IMR-90 (cell line): ENCODE results near the gene CDHR4. TPM values are rescaled to one million over a fixed set of nuclear protein-coding genes. Genes with fewer than 3 reads are reported as not detected.

ENCODE experiments used
- ATAC-seq: fragments of 200-7000 bp; cut with Tn5 transposase; 2 replicates; pipeline ENCODE4 v1.9.1; 2020; ENCODE audit warnings: low read depth, mild to moderate bottlenecking, moderate library complexity
- BruUV-seq: library from RNA; stranded (reverse); fragments of 400-500 nt; replicated peaks from 2 replicates; lab custom pipeline; 2021; lab: Mats Ljungman, UMichigan
- CTCF ChIA-PET: fragments of 300-600 bp; formaldehyde crosslinking; extraction: SDS; loops from one replicate; lab custom pipeline; 2021; ENCODE audit warnings: antibody characterized with exemption; lab: Yijun Ruan, JAX
- POLR2A ChIA-PET: fragments of 300-600 bp; sonication (Branson Sonifier 250); formaldehyde crosslinking; loops from one replicate; lab custom pipeline; 2022; ENCODE audit warnings: antibody characterized with exemption; ENCODE audit not compliant: unreplicated experiment; lab: Charles Lee
- DNase-seq: peaks from one replicate; pipeline ENCODE4 v3.0.0; 2013
- H2AFZ ChIP-seq: replicated peaks from 2 replicates; pipeline ENCODE3; 2013; ENCODE audit warnings: low read length, mild to moderate bottlenecking; ENCODE audit not compliant: poor library complexity
- H2AK5ac ChIP-seq: 2 replicates; pipeline ENCODE4 v1.6.1; 2013; ENCODE audit warnings: low read depth, low read length, inconsistent platforms
- H2AK9ac ChIP-seq: replicated peaks from 2 replicates; pipeline ENCODE3; 2013; ENCODE audit warnings: mild to moderate bottlenecking, low read depth, low read length, moderate library complexity; ENCODE audit not compliant: poor library complexity
- H2BK120ac ChIP-seq: 2 replicates; pipeline ENCODE4 v1.6.1; 2013; ENCODE audit warnings: low read depth, low read length, inconsistent platforms
- H2BK15ac ChIP-seq: 3 replicates; pipeline ENCODE4 v1.6.1; 2013; ENCODE audit warnings: low read depth, low read length, inconsistent platforms
- H2BK20ac ChIP-seq: 2 replicates; pipeline ENCODE4 v1.6.1; 2013; ENCODE audit warnings: low read depth, mild to moderate bottlenecking, inconsistent platforms, low read length, moderate library complexity
- H2BK5ac ChIP-seq: 2 replicates; pipeline ENCODE4 v1.6.1; 2013; ENCODE audit warnings: mild to moderate bottlenecking, low read depth, low read length, inconsistent platforms; ENCODE audit not compliant: poor library complexity, severe bottlenecking
- H3K14ac ChIP-seq: replicated peaks from 2 replicates; pipeline ENCODE4 v1.6.1; 2013; ENCODE audit warnings: low read depth, low read length, inconsistent platforms
- H3K18ac ChIP-seq: 2 replicates; pipeline ENCODE4 v1.6.1; 2013; ENCODE audit warnings: low read depth, low read length, control low read depth
- H3K23ac ChIP-seq: 2 replicates; pipeline ENCODE4 v1.6.1; 2013; ENCODE audit warnings: low read depth, low read length, inconsistent platforms
- H3K27ac ChIP-seq: 2 replicates; pipeline ENCODE4 v1.5.1; 2013; ENCODE audit warnings: mild to moderate bottlenecking, control low read depth, low read length; ENCODE audit not compliant: insufficient read depth
- H3K27me3 ChIP-seq: 2 replicates; pipeline ENCODE4 v1.6.1; 2013; ENCODE audit warnings: low read length; ENCODE audit not compliant: control insufficient read depth, insufficient read depth
- H3K36me3 ChIP-seq: 2 replicates; pipeline ENCODE4 v1.6.1; 2013; ENCODE audit warnings: low read length, mixed read lengths; ENCODE audit not compliant: control insufficient read depth, insufficient read depth
- H3K4ac ChIP-seq: 2 replicates; pipeline ENCODE4 v1.6.1; 2013; ENCODE audit warnings: low read depth, low read length, inconsistent platforms
- H3K4me1 ChIP-seq: 2 replicates; pipeline ENCODE4 v1.6.1; 2013; ENCODE audit warnings: low read length, mixed read lengths; ENCODE audit not compliant: control insufficient read depth, insufficient read depth
- H3K4me2 ChIP-seq: 2 replicates; pipeline ENCODE4 v1.6.1; 2013; ENCODE audit warnings: low read depth, mild to moderate bottlenecking, control low read depth, low read length, moderate library complexity
- H3K4me3 ChIP-seq: 2 replicates; pipeline ENCODE4 v1.5.1; 2013; ENCODE audit warnings: low read depth, mild to moderate bottlenecking, control low read depth, low read length, moderate library complexity; ENCODE audit not compliant: insufficient read depth
- H3K56ac ChIP-seq: 2 replicates; pipeline ENCODE4 v1.6.1; 2013; ENCODE audit warnings: low read length, inconsistent platforms; ENCODE audit not compliant: insufficient read depth; ENCODE audit errors: extremely low read depth
- H3K79me1 ChIP-seq, 2 experiments: 2 replicates each; pipeline ENCODE4 v1.6.1; 2013; ENCODE audit warnings: low read length in 2 of 2, inconsistent platforms in 1 of 2, low read depth in 1 of 2
- H3K9ac ChIP-seq: 2 replicates; pipeline ENCODE4 v1.6.1; 2013; ENCODE audit warnings: low read depth, low read length, control low read depth
- H3K9me1 ChIP-seq: 2 replicates; pipeline ENCODE4 v1.6.1; 2013; ENCODE audit warnings: low read length, inconsistent platforms; ENCODE audit not compliant: insufficient read depth
- H3K9me3 ChIP-seq: 2 replicates; pipeline ENCODE4 v1.6.1; 2013; ENCODE audit warnings: low read length; ENCODE audit not compliant: control insufficient read depth, insufficient read depth
- H4K20me1 ChIP-seq: 2 replicates; pipeline ENCODE4 v1.6.1; 2013; ENCODE audit warnings: low read length, inconsistent platforms; ENCODE audit not compliant: insufficient read depth
- H4K5ac ChIP-seq: 2 replicates; pipeline ENCODE4 v1.6.1; 2013; ENCODE audit warnings: mild to moderate bottlenecking, low read depth, low read length, control low read depth
- H4K8ac ChIP-seq, 2 experiments: 2 replicates each; pipeline ENCODE4 v1.6.1; 2013; ENCODE audit warnings: low read depth in 2 of 2, low read length in 2 of 2, control low read depth in 1 of 2, inconsistent platforms in 1 of 2
- H4K91ac ChIP-seq: 2 replicates; pipeline ENCODE4 v1.6.1; 2013; ENCODE audit warnings: low read depth, low read length, inconsistent platforms; ENCODE audit not compliant: insufficient read depth
- FOS ChIP-seq: fragments of 150-350 bp; IDR thresholded peaks from 2 replicates; pipeline ENCODE4 v1.6.1; 2016; ENCODE audit warnings: low read depth, low read length
- MXI1 ChIP-seq: IDR thresholded peaks from 2 replicates; pipeline ENCODE4 v1.6.1; 2012; ENCODE audit warnings: low read depth, mild to moderate bottlenecking, low read length, moderate library complexity, borderline replicate concordance
- NFE2L2 ChIP-seq: fragments of 150-350 bp; IDR thresholded peaks from 2 replicates; pipeline ENCODE4 v1.6.1; 2016; ENCODE audit warnings: low read depth, mild to moderate bottlenecking, low read length
- WGBS, 2 experiments: methylation state at CpG; one replicate each; pipeline versions ENCODE4 v1.1.5 to v1.1.7; 2013; ENCODE audit warnings: missing lambda C conversion rate in 2 of 2; ENCODE audit not compliant: insufficient read length in 1 of 2; ENCODE audit errors: extremely low coverage in 2 of 2; 5-methylcytosine and 5-hydroxymethylcytosine counted together
- dilution Hi-C: fragments of 300-500 bp; cut with HindIII; formaldehyde crosslinking; loops from one replicate; pipeline ENCODE4 v1.14.3; 2018; ENCODE audit warnings: low sequenced_read_pairs; ENCODE audit not compliant: unreplicated experiment
- in situ Hi-C: fragments of 300-500 bp; cut with MboI; formaldehyde crosslinking; loops from 3 replicates; pipeline ENCODE4 v1.14.3; 2019; ENCODE audit warnings: low sequenced_read_pairs, inconsistent platforms, mixed read lengths
- intact Hi-C: fragments of 100-400 bp; cut with micrococcal nuclease; formaldehyde crosslinking; loops from 2 replicates; pipeline ENCODE4 v1.10.0; 2022
- polyA plus RNA-seq, 3 experiments: library from polyadenylated mRNA; depleted of rRNA; stranded (reverse); fragments of >200 nt; gene quantifications; 2 replicates each; pipeline ENCODE4 v1.2.3, GENCODE V29; 2012; ENCODE audit warnings: low replicate concordance in 1 of 3
- total RNA-seq: library from RNA; depleted of rRNA; stranded (reverse); fragments of >200 nt; gene quantifications from 2 replicates; pipeline ENCODE4 v1.2.3, GENCODE V29; 2012

CDHR4 gene
- total and polyA plus RNA-seq, 2 of the 4 experiments (the other 2 are of a cell fraction), result not detected

GRCh38 chr3:49804141-49805041 is 4.7 kb upstream of the CDHR4 start:
- Histone ChIP-seq H4K5ac (no peak overlapping the region), H2BK20ac (no peak overlapping the region), H2BK120ac (no peak overlapping the region), H2AFZ (peak overlapping the region; percentile 97), H3K27ac (no peak overlapping the region), H4K20me1 (no peaks in the 10 kb centered on the region), H2AK5ac (peak overlapping the region; percentile 14; the same call in 1 of the 2 replicates), H3K23ac (peak overlapping the region; percentile 83), H3K9ac (peak overlapping the region; percentile 72; the same call in 1 of the 2 replicates), H4K8ac (peak overlapping the region in 1 of 2 experiments; percentile 82; a peak in 3 of 4 replicates), H3K4me3 (peak overlapping the region; percentile 79; the same call in 1 of the 2 replicates), H2BK15ac (no peak overlapping the region), H3K18ac (no peak overlapping the region; the same call in 1 of the 2 replicates), H3K36me3 (peaks cover 5% of the 10 kb centered on the region; the same call in 1 of the 2 replicates), H3K14ac (peak overlapping the region; percentile 38), H3K9me1 (peaks cover 7% of the 10 kb centered on the region; the same call in 1 of the 2 replicates), H3K4me1 (peaks cover 35% of the 10 kb centered on the region), H3K79me1 (peaks cover 0 to 9% of the 10 kb centered on the region in 2 experiments; a peak in 1 of 4 replicates), H3K9me3 (no peaks in the 10 kb centered on the region), H4K91ac (no peak overlapping the region; the same call in 1 of the 2 replicates), H3K56ac (no peak overlapping the region), H3K4me2 (peak overlapping the region; percentile 98), H2AK9ac (peak overlapping the region; percentile 93), H3K4ac (peak overlapping the region; percentile 86; the same call in 1 of the 2 replicates), H2BK5ac (no peak overlapping the region), H3K27me3 (no peaks in the 10 kb centered on the region)
- intact Hi-C loops, result loop anchor here (5.0 kb wide), 1 partner anchor 288 kb away; no protein-coding TSS in a partner anchor
- CTCF ChIA-PET, result interaction anchor here (1.5 to 4.6 kb wide), 2 partner anchors 22 to 36 kb away, joined by 4 to 33 read pairs; no protein-coding TSS in a partner anchor
- POLR2A ChIA-PET, result interaction anchor here (0.8 to 1.5 kb wide), 2 partner anchors 10 to 34 kb away, joined by 3 to 4 read pairs; partner anchors contain the start of gene UBA7
- no peak for TF ChIP-seq NFE2L2
- TF ChIP-seq FOS, result no peak
- TF ChIP-seq MXI1, result 0 out of 2 replicates have a peak, but pooled peaks have one; percentile 6
- in situ Hi-C loops, result no loop called here
- dilution Hi-C loops, result no loop called here
- 54% methylated on average over 15 of the region's 26 CpGs; no CpG with 5 or more reads in 1 of the 2 experiments for WGBS, 2 experiments
- DNase-seq (no peak), ATAC-seq (no peak)
- BruUV-seq, result no TSS peak
